ENCODE data around the gene RNF212. TPM values are rescaled to one million over a fixed set of nuclear protein-coding genes. Genes with fewer than 3 reads are reported as not detected.
A peak's percentile ranks its signal among the peaks of the same experiment; 100 is the strongest.

The RNF212 gene
- total RNA-seq, 2 donors from 2014 or later: 7.1 to 15.3 TPM

DNA sequence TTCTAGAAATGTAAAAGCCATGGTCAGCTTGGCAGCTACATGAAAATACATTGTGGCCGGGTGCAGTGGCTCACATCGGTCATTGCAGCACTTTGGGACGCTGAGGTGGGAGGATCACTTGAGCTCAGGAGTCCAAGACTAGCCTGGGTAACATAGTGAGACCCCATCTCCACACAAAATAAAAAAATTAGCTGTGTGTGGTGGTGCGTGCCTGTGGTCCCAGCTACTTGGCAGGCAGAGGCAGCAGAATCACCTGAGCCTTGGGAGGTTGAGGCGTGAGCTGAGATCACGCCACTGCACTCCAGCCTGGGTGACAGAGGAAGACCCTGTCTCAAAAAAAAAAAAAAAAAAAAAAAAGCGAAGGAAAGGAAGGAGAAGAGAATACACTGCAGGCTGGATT lies 29.0 kb downstream of the RNF212 start:
- no peaks in the 10 kb centered on the region for H3K9me3 ChIP-seq
- no peak for DNase-seq (ENCODE audit: low spot score)
- H3K27ac ChIP-seq: no peak overlapping the region
- intact Hi-C loops (cut with DNase I): no loop called here
- H3K4me3 ChIP-seq: no peak overlapping the region
- H3K27me3 ChIP-seq (replicated peaks; ENCODE audit: insufficient read depth): no peaks in the 10 kb centered on the region
- no peak for TF ChIP-seq POLR2AphosphoS5 (IDR thresholded peaks at IDR 0.05)
- TF ChIP-seq, protein P1, sequence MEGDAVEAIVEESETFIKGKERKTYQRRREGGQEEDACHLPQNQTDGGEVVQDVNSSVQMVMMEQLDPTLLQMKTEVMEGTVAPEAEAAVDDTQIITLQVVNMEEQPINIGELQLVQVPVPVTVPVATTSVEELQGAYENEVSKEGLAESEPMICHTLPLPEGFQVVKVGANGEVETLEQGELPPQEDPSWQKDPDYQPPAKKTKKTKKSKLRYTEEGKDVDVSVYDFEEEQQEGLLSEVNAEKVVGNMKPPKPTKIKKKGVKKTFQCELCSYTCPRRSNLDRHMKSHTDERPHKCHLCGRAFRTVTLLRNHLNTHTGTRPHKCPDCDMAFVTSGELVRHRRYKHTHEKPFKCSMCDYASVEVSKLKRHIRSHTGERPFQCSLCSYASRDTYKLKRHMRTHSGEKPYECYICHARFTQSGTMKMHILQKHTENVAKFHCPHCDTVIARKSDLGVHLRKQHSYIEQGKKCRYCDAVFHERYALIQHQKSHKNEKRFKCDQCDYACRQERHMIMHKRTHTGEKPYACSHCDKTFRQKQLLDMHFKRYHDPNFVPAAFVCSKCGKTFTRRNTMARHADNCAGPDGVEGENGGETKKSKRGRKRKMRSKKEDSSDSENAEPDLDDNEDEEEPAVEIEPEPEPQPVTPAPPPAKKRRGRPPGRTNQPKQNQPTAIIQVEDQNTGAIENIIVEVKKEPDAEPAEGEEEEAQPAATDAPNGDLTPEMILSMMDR (IDR thresholded peaks at IDR 0.05): no peak
- no peak for TF ChIP-seq POLR2A (IDR thresholded peaks at IDR 0.05)
- H3K4me1 ChIP-seq (replicated peaks): no peaks in the 10 kb centered on the region
- WGBS: 90% methylated on average over 7 of the region's 7 CpGs
- H3K36me3 ChIP-seq: no peaks in the 10 kb centered on the region

DNA sequence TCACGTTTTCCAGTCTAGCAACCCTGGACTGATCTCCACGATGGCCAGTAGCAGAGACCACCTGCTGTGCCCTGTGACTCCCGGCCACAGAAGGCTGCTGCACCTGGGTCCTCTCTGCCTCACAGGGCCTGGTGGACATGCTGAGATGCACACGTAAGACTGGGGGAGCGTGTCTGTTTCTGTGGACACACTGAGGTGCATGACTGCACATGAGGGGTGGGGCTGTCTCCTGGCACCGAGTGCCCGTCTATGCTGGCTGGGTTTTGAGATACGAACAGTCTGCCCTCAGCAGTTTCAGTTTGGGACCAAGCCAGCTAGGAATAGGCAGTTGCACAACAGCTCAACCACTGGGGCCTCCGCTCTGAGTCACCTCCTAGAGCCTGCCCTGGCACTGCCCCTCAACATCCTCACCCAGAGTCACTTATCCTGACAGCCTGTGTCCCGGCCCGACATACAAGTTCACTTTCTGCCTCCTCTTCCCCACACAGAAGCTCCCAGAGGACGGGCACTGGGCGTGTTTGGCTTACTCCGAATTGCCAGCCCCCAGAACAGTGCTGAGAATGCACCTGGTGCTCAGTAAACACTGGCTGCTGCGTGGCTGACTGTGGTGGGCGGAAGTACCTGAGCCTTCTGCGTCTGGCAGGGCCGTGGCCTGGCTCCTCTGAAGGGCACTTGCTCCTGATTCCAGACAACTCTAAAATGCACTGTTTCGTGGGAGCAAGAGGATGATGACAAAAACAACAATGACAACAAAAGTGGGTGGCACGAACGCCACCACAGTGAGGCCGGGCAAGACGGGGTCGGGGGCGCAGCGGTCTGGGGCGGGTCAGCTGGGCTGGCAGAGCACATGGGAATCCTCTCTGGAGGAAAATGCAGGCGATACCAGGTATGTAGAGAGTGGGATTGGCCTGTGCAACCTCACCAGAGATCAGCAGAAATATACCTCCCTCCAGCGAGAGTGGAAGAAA lies 30.9 kb downstream of the RNF212 start:
- TF ChIP-seq, protein P1 (IDR thresholded peaks at IDR 0.05): no peak
- TF ChIP-seq POLR2AphosphoS5 (IDR thresholded peaks at IDR 0.05): peak; percentile 77
- TF ChIP-seq POLR2A (IDR thresholded peaks at IDR 0.05): peak; percentile 19
- DNase-seq (ENCODE audit: low spot score): peak; percentile 87
- Histone ChIP-seq H3K4me1 (replicated peaks) (no peaks in the 10 kb centered on the region), H3K27ac (no peak overlapping the region), H3K27me3 (replicated peaks; ENCODE audit: insufficient read depth) (no peaks in the 10 kb centered on the region), H3K4me3 (no peak overlapping the region), H3K9me3 (no peaks in the 10 kb centered on the region), H3K36me3 (no peaks in the 10 kb centered on the region)
- intact Hi-C loops (cut with DNase I): no loop called here
- WGBS: 58% methylated on average over 29 of the region's 29 CpGs

DNA sequence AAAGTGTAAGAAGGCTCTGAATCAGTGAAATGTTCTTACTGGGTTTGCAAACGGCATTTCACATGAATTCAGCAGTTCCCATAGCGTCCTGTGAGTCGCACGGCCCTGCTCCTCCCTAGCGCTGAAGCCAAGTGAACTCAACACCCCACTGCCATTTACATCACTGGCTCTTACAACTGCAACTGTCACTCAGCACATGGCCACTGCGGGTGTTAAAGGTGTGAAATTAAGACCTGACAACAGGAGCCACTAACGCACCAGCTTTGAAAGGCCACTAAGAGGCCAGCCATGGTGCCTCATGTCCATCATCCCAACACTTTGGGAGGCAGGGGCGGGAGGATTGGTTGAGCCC lies 31.7 kb downstream of the RNF212 start:
- Histone ChIP-seq H3K4me3 (no peak overlapping the region), H3K27ac (no peak overlapping the region), H3K9me3 (no peaks in the 10 kb centered on the region), H3K4me1 (replicated peaks) (no peaks in the 10 kb centered on the region), H3K27me3 (replicated peaks; ENCODE audit: insufficient read depth) (no peaks in the 10 kb centered on the region), H3K36me3 (no peaks in the 10 kb centered on the region)
- intact Hi-C loops (cut with DNase I): no loop called here
- WGBS: 84% methylated on average over 8 of the region's 8 CpGs
- no peak for DNase-seq (ENCODE audit: low spot score)
- TF ChIP-seq POLR2AphosphoS5 (IDR thresholded peaks at IDR 0.05) (no peak), POLR2A (IDR thresholded peaks at IDR 0.05) (no peak)
- TF ChIP-seq, protein P1 (IDR thresholded peaks at IDR 0.05): no peak

DNA sequence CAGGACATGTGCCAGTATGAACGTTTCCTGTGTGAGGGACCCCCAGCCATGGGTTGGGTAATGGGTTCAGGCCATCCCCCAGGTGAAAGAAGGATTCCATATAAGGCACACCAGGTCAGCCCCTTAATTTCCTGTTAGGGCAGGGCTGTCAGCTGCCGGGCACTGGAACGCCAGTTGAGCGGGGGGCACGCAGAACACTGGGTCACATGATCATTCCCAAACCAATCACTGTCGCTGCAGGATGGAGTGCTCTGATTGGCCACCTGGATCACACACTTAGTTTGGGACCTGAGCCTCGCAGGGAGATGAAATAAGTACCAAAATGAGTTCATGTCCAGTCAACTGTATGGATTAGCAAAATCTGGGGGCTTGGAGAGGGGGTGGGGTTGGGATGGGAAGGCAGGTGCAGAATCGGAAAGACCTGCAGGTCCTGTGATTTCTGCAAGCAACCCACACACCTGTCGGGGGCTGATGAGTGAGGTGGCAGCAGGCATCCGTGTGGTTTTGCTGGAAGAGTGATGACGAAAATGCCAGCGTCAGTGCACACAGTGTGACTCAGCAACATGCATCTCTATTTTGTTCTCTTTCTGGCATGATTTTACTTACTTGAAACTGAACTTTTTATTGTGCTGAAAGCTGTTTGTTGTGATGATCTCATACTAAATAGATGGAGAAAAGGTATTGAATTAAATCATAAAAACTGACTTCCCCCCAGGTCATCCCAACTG lies 32.2 kb downstream of the RNF212 start:
- Histone ChIP-seq H3K27ac (no peak overlapping the region), H3K4me1 (replicated peaks) (no peaks in the 10 kb centered on the region), H3K4me3 (no peak overlapping the region), H3K27me3 (replicated peaks; ENCODE audit: insufficient read depth) (no peaks in the 10 kb centered on the region), H3K9me3 (no peaks in the 10 kb centered on the region), H3K36me3 (no peaks in the 10 kb centered on the region)
- intact Hi-C loops (cut with DNase I): no loop called here
- 70% methylated on average over 12 of the region's 12 CpGs for WGBS
- TF ChIP-seq, protein P1 (IDR thresholded peaks at IDR 0.05): no peak
- TF ChIP-seq POLR2AphosphoS5 (IDR thresholded peaks at IDR 0.05): no peak
- no peak for TF ChIP-seq POLR2A (IDR thresholded peaks at IDR 0.05)
- no peak for DNase-seq (ENCODE audit: low spot score)
